ENCODE data around the gene KCNF1.
A peak's percentile ranks its signal among the peaks of the same experiment; 100 is the strongest.

The KCNF1 gene

DNA sequence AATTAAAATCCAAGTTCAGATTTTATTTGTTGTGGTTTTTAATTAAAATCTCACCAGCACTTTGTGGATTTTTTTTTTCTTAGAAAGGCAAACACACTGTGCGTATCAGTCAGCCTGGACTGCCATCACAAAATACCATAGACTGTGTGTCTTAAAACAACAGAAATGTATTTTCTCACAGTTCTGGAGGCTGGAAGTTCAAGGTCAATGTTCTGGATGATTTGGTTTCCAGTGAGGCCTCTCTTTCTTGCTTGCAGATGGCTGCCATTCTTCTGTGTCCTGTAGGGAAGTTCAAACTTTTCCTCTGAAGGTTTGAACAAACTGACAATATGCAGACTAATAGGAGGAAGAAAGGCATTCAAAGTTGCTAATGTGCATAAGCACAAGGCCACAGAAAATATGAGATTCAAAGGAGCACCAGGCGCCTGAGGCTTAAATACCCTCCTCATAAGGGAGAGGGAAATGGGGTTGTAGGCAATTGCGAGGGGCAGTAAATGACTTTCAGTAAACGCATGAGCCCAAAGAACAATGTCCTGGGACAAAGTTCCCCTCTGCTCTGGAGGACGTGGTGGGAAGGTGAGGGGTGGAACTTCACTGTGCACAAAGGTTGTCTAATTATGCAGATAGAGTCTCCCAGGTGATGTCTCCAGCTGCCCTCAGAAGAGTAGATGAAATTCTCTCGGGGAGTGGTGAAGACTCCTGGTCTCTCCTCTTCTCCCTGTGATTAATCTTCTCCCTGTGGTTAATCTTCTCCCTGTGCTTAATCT is 26.5 kb upstream of the KCNF1 start (continued):
- TF ChIP-seq, protein P1, sequence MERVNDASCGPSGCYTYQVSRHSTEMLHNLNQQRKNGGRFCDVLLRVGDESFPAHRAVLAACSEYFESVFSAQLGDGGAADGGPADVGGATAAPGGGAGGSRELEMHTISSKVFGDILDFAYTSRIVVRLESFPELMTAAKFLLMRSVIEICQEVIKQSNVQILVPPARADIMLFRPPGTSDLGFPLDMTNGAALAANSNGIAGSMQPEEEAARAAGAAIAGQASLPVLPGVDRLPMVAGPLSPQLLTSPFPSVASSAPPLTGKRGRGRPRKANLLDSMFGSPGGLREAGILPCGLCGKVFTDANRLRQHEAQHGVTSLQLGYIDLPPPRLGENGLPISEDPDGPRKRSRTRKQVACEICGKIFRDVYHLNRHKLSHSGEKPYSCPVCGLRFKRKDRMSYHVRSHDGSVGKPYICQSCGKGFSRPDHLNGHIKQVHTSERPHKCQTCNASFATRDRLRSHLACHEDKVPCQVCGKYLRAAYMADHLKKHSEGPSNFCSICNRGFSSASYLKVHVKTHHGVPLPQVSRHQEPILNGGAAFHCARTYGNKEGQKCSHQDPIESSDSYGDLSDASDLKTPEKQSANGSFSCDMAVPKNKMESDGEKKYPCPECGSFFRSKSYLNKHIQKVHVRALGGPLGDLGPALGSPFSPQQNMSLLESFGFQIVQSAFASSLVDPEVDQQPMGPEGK (CRISPR knock-in tag; IDR thresholded peaks at IDR 0.05; ENCODE audit: borderline replicate concordance) = no peak
- TF ChIP-seq OSR1 (CRISPR knock-in tag; IDR thresholded peaks at IDR 0.05) (no peak), ZNF8 (CRISPR knock-in tag; IDR thresholded peaks at IDR 0.05) (no peak), ZFP3 (CRISPR knock-in tag; IDR thresholded peaks at IDR 0.05) (no peak), ISL1 (CRISPR knock-in tag; IDR thresholded peaks at IDR 0.05) (no peak), ARNTL (CRISPR knock-in tag; IDR thresholded peaks at IDR 0.05; ENCODE audit: borderline replicate concordance, low read depth) (no peak)

DNA sequence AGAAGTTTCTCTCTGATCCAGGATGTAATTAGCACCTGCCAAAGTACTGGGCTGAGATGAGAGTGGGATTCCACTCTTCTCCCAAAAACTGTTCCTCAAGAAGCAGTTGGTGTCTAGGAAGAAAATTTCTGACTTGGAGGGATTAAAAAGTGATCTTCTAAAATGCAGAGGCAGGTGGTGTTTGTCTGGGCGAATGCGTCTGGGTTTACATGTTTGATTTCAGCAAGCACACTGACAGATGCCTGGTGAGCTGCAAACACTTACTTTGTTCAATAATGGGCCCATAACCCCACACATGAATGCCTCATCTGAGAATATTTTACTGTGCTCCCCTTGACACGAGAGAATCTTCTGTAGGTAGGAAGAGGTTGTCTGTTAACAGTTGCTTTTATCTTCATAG is 24.3 kb upstream of the KCNF1 start:
- ATAC-seq = no peak
- TF ChIP-seq OSR1 (CRISPR knock-in tag; IDR thresholded peaks at IDR 0.05) = no peak
- TF ChIP-seq RARB (CRISPR knock-in tag; IDR thresholded peaks at IDR 0.05) = no peak
- no peak for TF ChIP-seq TSHZ2 (CRISPR knock-in tag; IDR thresholded peaks at IDR 0.05)
- TF ChIP-seq ISL1 (CRISPR knock-in tag; IDR thresholded peaks at IDR 0.05) = no peak
- no peak for TF ChIP-seq GLIS3 (CRISPR knock-in tag; IDR thresholded peaks at IDR 0.05)
- TF ChIP-seq, protein P1 (CRISPR knock-in tag; IDR thresholded peaks at IDR 0.05; ENCODE audit: borderline replicate concordance) = no peak
- no peak for TF ChIP-seq ZFP3 (CRISPR knock-in tag; IDR thresholded peaks at IDR 0.05)
- TF ChIP-seq CSDC2 (CRISPR knock-in tag; IDR thresholded peaks at IDR 0.05) = no peak
- no peak for TF ChIP-seq SNAI2 (CRISPR knock-in tag; IDR thresholded peaks at IDR 0.05)
- TF ChIP-seq ZNF565 (CRISPR knock-in tag; conservative IDR thresholded peaks at IDR 0.05; ENCODE audit: low read depth) = no peak
- TF ChIP-seq ZFP30 (CRISPR knock-in tag; IDR thresholded peaks at IDR 0.05) = no peak

GRCh38 chr2:10889651-10890215 is 22.0 kb upstream of the KCNF1 start:
- TF ChIP-seq ZFP3 (CRISPR knock-in tag; IDR thresholded peaks at IDR 0.05) (no peak), TCF4 (CRISPR knock-in tag; IDR thresholded peaks at IDR 0.05; ENCODE audit: borderline replicate concordance) (0 out of 2 replicates have a peak, but pooled peaks have one; percentile 22), GLIS3 (CRISPR knock-in tag; IDR thresholded peaks at IDR 0.05) (no peak)
- TF ChIP-seq, protein P1 (CRISPR knock-in tag; IDR thresholded peaks at IDR 0.05; ENCODE audit: borderline replicate concordance) = no peak
- peak; percentile 81 for ATAC-seq

- ATAC-seq = no peak
- TF ChIP-seq ISL1 (CRISPR knock-in tag; IDR thresholded peaks at IDR 0.05) (no peak), ZFP30 (CRISPR knock-in tag; IDR thresholded peaks at IDR 0.05) (no peak), TSHZ2 (CRISPR knock-in tag; IDR thresholded peaks at IDR 0.05) (no peak)
- TF ChIP-seq, protein P2, sequence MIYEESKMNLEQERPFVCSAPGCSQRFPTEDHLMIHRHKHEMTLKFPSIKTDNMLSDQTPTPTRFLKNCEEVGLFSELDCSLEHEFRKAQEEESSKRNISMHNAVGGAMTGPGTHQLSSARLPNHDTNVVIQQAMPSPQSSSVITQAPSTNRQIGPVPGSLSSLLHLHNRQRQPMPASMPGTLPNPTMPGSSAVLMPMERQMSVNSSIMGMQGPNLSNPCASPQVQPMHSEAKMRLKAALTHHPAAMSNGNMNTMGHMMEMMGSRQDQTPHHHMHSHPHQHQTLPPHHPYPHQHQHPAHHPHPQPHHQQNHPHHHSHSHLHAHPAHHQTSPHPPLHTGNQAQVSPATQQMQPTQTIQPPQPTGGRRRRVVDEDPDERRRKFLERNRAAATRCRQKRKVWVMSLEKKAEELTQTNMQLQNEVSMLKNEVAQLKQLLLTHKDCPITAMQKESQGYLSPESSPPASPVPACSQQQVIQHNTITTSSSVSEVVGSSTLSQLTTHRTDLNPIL (CRISPR knock-in tag; IDR thresholded peaks at IDR 0.05; ENCODE audit: low read depth) = no peak
These were observed 20.9 kb upstream of the KCNF1 start for GRCh38 chr2:10890706-10891270.

Measured in SK-N-SH treated with all-trans-retinoic acid at 6 μM for 48 hours (cell line).